ENCODE data around the gene PPP1CB.

DNA sequence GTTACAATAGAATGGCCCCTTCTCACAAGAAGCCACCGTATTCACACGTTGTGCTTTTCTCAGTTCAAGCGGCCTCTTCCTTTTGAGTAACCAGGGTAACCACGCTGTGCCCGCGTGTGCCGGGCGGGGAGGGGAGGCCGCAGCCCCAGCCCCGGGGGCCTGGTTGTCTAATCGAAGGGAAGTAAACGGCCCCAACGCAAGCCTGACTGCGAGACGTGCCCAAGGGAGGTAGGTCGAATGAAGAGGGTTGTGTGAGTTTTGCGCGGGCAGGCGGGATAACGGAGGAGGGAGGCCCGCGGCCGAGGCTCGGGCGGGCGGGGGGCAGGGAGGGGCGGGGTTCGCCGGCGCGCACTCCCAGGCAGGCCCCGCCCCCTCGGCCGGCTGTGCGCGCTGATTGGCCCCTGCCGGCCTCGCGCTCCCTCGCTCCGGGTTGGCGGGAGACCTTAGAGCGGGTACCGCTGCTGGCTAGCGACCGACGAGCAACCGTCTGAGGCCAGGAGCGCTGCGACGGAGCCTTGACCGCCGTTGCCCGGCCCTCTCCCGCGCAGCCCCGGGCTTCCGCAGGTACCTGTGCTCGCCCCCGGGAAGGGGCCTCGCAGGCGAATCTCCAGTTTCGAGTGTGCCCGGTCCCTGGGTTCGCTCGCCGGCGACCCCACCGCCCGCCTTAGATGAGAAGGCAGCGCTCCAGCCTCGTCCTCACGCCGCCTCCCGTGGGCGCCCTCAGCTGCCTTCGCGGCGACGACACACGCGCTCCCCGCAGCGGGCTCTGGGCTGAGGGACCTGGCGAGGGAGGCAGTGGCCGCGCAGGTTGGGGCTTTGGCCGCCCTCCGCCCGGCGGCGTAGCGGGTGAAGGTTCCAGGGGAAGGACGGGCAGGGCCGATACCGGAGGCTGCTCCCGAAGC is 59.0 kb downstream of the PPP1CB start, which contains the start of gene SPDYA:
- TF ChIP-seq EZH2 (IDR thresholded peaks at IDR 0.05; ENCODE audit: borderline replicate concordance), result no peak
- no peak for TF ChIP-seq EZH2phosphoT487 (IDR thresholded peaks at IDR 0.05; ENCODE audit: low read depth, severe bottlenecking, unreplicated experiment)

All from hepatocyte (in vitro differentiated cells).